ENCODE data around the gene DAPK2.

The DAPK2 gene

DNA sequence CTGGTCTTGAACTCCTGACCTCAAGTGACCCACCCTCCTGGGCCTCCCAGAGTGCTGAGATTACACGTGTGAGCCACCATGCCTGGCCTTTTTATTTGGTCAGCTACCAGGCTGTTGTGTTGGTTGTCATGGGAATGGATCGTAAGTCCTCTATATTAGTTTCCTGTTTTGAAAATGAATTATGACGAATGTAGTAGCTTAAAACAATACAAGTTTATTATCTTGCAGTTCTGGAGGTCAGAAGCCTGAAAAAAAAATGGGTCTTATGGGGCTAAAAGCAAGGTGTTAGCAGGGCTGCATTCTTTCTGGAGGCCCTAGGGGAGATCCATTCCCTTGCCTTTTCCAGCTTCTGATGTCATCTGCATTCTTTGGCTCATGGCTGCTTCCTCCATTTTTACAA lies 187.4 kb downstream of the DAPK2 start:
- TF ChIP-seq, protein P1, sequence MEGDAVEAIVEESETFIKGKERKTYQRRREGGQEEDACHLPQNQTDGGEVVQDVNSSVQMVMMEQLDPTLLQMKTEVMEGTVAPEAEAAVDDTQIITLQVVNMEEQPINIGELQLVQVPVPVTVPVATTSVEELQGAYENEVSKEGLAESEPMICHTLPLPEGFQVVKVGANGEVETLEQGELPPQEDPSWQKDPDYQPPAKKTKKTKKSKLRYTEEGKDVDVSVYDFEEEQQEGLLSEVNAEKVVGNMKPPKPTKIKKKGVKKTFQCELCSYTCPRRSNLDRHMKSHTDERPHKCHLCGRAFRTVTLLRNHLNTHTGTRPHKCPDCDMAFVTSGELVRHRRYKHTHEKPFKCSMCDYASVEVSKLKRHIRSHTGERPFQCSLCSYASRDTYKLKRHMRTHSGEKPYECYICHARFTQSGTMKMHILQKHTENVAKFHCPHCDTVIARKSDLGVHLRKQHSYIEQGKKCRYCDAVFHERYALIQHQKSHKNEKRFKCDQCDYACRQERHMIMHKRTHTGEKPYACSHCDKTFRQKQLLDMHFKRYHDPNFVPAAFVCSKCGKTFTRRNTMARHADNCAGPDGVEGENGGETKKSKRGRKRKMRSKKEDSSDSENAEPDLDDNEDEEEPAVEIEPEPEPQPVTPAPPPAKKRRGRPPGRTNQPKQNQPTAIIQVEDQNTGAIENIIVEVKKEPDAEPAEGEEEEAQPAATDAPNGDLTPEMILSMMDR (conservative IDR thresholded peaks at IDR 0.05): no peak
- TF ChIP-seq ZFX (IDR thresholded peaks at IDR 0.05): no peak
- no peak overlapping the region for H3K27ac ChIP-seq

DNA sequence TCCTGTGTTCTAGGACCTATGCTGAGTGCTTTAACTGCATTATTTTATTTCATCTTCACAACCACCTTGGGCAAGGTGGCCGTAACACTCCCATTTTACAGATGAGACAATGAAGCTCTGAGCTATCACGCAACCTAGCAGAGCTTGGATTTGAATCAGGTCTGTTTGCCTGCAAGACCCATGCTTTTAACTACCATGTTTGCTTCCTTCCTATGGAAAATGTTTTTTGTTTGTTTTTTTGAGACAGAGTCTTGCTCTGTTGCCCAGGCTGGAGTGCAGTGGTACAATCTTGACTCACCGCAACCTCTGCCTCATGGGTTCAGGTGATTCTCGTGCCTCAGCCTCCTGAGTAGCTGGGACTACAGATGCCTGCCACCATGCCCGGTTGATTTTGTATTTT lies 187.8 kb downstream of the DAPK2 start:
- TF ChIP-seq ZFX (IDR thresholded peaks at IDR 0.05): no peak
- TF ChIP-seq, protein P1 (conservative IDR thresholded peaks at IDR 0.05): no peak

DNA sequence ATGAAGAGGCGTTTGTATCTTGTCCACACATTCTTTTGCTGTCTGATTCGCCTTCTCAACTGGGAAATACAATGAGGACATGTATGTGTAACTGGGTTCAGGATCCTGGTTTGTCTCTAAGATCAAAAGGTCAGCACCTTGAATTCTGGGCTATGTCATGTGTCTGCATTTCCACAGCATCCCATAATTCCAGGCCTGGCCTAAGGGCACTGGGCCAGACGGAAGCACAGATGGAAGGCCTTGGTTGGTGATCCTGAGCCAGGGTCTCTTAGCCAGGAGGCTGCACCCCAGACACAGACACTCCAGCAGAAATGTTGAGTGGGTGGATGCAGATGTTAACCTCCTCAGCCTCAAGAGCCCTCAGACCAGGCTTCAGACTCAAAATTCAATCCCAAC lies 188.8 kb downstream of the DAPK2 start:
- TF ChIP-seq ZFX (IDR thresholded peaks at IDR 0.05): no peak
- TF ChIP-seq, protein P1 (conservative IDR thresholded peaks at IDR 0.05): no peak
- no peak overlapping the region for H3K27ac ChIP-seq

More for the DNA sequence above, 187.8 kb downstream of the DAPK2 start:
- no peak overlapping the region for H3K27ac ChIP-seq

All from C4-2B (cell line).